Measurements from ENCODE around the gene GSPT1. TPM values are rescaled to one million over a fixed set of nuclear protein-coding genes. Genes with fewer than 3 reads are reported as not detected.

Gene GSPT1
- polyA plus RNA-seq, 1 experiment, result 139 TPM

GRCh38 chr16:11884035-11884434, 31.7 kb downstream of the GSPT1 start:
- DNase-seq (ENCODE audit: low read depth, low spot score), result no peak
- H3K27me3 ChIP-seq (ENCODE audit: control insufficient read depth, insufficient read depth, low read length), result no peaks in the 10 kb centered on the region
- CTCF ChIA-PET, result interaction anchor here (0.7 to 4.3 kb wide), 3 partner anchors 10 to 184 kb away, joined by 4 to 18 read pairs (median 4); no protein-coding TSS in a partner anchor

GRCh38 chr16:11880007-11880406, 35.7 kb downstream of the GSPT1 start:
- no peaks in the 10 kb centered on the region for H3K27me3 ChIP-seq (ENCODE audit: control insufficient read depth, insufficient read depth, low read length)
- H3K4me3 ChIP-seq (ENCODE audit: low read depth, low read length), result no peak overlapping the region
- H3K27ac ChIP-seq (ENCODE audit: low read depth, low read length), result no peak overlapping the region
- ChIA-PET POLR2A (no interaction called here), CTCF (no interaction called here)
- no peak for TF ChIP-seq CTCF (IDR thresholded peaks at IDR 0.05; ENCODE audit: low read depth, low read length)
- no peaks in the 10 kb centered on the region for H3K9me3 ChIP-seq (ENCODE audit: control insufficient read depth, insufficient read depth, low read length)
- no peak for DNase-seq (ENCODE audit: low read depth, low spot score)

More at GRCh38 chr16:11884035-11884434, 31.7 kb downstream of the GSPT1 start:
- POLR2A ChIA-PET, result no interaction called here
- Histone ChIP-seq H3K4me3 (ENCODE audit: low read depth, low read length) (no peak overlapping the region), H3K9me3 (ENCODE audit: control insufficient read depth, insufficient read depth, low read length) (no peaks in the 10 kb centered on the region), H3K27ac (ENCODE audit: low read depth, low read length) (no peak overlapping the region)
- TF ChIP-seq CTCF (IDR thresholded peaks at IDR 0.05; ENCODE audit: low read depth, low read length), result no peak

GRCh38 chr16:11877374-11877773, 38.4 kb downstream of the GSPT1 start:
- Histone ChIP-seq H3K27me3 (ENCODE audit: control insufficient read depth, insufficient read depth, low read length) (no peaks in the 10 kb centered on the region), H3K27ac (ENCODE audit: low read depth, low read length) (no peak overlapping the region), H3K9me3 (ENCODE audit: control insufficient read depth, insufficient read depth, low read length) (no peaks in the 10 kb centered on the region), H3K4me3 (ENCODE audit: low read depth, low read length) (no peak overlapping the region)
- TF ChIP-seq CTCF (IDR thresholded peaks at IDR 0.05; ENCODE audit: low read depth, low read length), result no peak
- DNase-seq (ENCODE audit: low read depth, low spot score), result no peak
- ChIA-PET CTCF (interaction anchor here (2.3 kb wide), 1 partner anchor 190 kb away, joined by 9 read pairs; no protein-coding TSS in a partner anchor), POLR2A (no interaction called here)

GRCh38 chr16:11876306-11876705, 39.5 kb downstream of the GSPT1 start:
- POLR2A ChIA-PET, result no interaction called here
- TF ChIP-seq CTCF (IDR thresholded peaks at IDR 0.05; ENCODE audit: low read depth, low read length), result no peak
- Histone ChIP-seq H3K27me3 (ENCODE audit: control insufficient read depth, insufficient read depth, low read length) (no peaks in the 10 kb centered on the region), H3K4me3 (ENCODE audit: low read depth, low read length) (no peak overlapping the region), H3K27ac (ENCODE audit: low read depth, low read length) (no peak overlapping the region), H3K9me3 (ENCODE audit: control insufficient read depth, insufficient read depth, low read length) (no peaks in the 10 kb centered on the region)
- CTCF ChIA-PET, result no interaction called here
- no peak for DNase-seq (ENCODE audit: low read depth, low spot score)

GRCh38 chr16:11875721-11876120, 40.0 kb downstream of the GSPT1 start:
- no peak for DNase-seq (ENCODE audit: low read depth, low spot score)
- Histone ChIP-seq H3K4me3 (ENCODE audit: low read depth, low read length) (no peak overlapping the region), H3K27me3 (ENCODE audit: control insufficient read depth, insufficient read depth, low read length) (no peaks in the 10 kb centered on the region), H3K9me3 (ENCODE audit: control insufficient read depth, insufficient read depth, low read length) (no peaks in the 10 kb centered on the region), H3K27ac (ENCODE audit: low read depth, low read length) (no peak overlapping the region)
- TF ChIP-seq CTCF (IDR thresholded peaks at IDR 0.05; ENCODE audit: low read depth, low read length), result no peak
- ChIA-PET POLR2A (no interaction called here), CTCF (interaction anchor here (0.6 to 1.0 kb wide), 3 partner anchors 11 to 193 kb away, joined by 3 to 4 read pairs (median 3); no protein-coding TSS in a partner anchor)
